Stimulated activated CD4-positive, alpha-beta T cell treated with anti-CD3 and anti-CD28 coated beads, Interleukin-15, amount 100 ng/mL, for 24 hours (primary cell): ENCODE results near the gene RNASE7.

Source experiments
- DNase-seq: peaks from one replicate; pipeline ENCODE4 v3.0.0-alpha.2; 2020

The RNASE7 gene

GRCh38 chr14:21069388-21070082 lies 27.4 kb downstream of the RNASE7 start:
- no peak for DNase-seq

DNA sequence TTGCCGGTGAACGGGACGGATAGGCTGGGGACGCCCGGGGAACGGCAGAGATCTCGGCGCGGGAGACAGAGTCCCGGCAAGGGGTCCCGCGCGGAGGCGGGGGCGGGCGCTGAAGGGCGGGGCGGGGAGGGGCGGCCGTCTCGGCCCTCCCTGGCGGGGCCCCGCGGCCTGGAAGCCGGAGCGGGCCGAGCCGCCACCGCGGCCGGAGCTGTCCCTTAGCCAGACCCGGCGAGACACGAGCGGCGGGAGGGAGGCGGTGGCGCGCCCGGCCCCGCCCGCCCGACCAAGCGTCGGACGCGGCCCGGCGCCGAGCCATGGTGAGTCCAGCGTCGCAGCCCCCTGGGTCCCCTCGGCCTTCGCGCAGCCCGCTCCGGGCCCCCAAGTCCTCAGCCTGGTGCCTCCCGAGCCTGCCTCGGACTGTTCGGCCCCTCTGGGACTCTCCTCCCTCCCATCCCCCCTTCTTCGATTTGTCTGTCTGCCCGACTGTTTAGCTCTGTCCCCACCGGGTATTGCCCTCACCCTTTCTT lies 28.0 kb downstream of the RNASE7 start, which contains the start of gene ARHGEF40:
Gene ARHGEF40, plus strand, starts transcription at position 222 of the 527 bp plus-strand sequence. Its CDS starts 93 bp downstream, at position 315.
- DNase-seq: peak; percentile 44

DNA sequence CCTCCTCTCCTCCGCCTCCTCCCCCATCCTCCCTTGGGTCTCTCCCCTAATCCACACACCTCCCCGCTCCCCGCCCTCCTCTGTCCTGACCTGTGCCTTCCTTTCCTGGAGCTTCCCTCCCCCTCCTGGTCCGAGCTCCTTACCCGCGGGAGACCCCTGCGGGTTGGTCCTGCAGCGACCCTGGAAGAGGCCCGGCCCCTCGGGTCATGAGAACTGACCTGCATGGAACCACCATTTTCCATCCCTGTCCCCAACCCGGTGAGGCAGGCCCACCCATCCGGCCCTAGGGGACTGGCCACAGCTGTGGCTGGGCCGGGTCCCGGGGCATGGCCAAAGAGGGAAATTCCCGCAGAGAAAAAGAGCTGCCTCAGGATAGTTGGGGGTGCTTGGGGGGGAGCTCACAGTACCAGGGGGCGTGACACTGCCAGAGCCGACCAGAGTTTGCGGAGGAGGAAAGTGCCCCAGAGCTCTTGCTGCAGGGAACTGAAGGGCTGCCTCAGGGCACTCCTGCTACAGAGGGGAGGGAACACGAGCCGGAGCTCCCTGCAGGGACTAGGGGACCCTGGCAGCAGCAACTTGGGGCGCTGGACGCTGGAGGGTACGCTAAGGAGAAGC lies 28.6 kb downstream of the RNASE7 start:
- peak; percentile 30 for DNase-seq

- DNase-seq: peak; percentile 74
Observed at GRCh38 chr14:21071225-21072030, 29.3 kb downstream of the RNASE7 start.

- DNase-seq: no peak
Observed at GRCh38 chr14:21072031-21072473, 29.9 kb downstream of the RNASE7 start.

- DNase-seq: no peak
Observed at GRCh38 chr14:21072781-21073339, 30.7 kb downstream of the RNASE7 start.

DNA sequence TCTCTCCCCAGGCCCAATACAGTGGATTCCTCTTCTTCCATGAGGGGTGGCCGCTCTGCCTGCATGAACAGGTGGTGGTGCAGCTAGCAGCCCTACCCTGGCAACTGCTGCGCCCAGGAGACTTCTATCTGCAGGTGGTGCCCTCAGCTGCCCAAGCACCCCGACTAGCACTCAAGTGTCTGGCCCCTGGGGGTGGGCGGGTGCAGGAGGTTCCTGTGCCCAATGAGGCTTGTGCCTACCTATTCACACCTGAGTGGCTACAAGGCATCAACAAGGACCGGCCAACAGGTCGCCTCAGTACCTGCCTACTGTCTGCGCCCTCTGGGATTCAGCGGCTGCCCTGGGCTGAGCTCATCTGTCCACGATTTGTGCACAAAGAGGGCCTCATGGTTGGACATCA lies 31.8 kb downstream of the RNASE7 start:
- DNase-seq: no peak

DNA sequence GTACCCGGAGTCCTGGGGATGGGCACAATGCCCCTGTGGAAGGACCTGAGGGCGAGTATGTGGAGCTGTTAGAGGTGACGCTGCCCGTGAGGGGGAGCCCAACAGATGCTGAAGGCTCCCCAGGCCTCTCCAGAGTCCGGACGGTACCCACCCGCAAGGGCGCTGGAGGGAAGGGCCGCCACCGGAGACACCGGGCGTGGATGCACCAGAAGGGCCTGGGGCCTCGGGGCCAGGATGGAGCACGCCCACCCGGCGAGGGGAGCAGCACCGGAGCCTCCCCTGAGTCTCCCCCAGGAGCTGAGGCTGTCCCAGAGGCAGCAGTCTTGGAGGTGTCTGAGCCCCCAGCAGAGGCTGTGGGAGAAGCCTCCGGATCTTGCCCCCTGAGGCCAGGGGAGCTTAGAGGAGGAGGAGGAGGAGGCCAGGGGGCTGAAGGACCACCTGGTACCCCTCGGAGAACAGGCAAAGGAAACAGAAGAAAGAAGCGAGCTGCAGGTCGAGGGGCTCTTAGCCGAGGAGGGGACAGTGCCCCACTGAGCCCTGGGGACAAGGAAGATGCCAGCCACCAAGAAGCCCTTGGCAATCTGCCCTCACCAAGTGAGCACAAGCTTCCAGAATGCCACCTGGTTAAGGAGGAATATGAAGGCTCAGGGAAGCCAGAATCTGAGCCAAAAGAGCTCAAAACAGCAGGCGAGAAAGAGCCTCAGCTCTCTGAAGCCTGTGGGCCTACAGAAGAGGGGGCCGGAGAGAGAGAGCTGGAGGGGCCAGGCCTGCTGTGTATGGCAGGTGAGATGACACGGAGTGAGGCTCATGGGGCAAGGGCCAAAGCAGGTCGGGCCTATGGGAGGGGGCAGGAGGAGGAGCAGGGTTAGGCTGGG lies 32.5 kb downstream of the RNASE7 start:
- no peak for DNase-seq

GRCh38 chr14:21075719-21076437 lies 33.7 kb downstream of the RNASE7 start:
- DNase-seq: no peak

DNA sequence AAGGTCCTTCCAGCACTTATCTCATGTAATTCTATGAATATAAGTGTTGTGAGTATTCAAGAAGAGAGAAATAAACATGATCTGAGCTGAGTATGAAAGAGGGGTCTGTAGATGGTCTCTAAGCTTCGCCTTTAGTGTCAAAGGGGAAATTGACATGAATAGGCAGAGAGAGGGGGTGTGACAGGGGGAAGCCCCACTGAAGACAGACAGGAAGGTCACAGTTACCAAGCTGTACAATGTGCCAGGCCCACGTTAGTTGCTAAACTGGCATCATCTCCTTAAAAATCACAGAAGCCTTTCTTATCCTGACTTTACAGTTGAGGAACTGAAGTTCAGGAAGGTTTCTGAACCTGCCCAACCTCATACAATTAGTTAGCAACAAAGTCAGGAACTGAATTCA lies 35.5 kb downstream of the RNASE7 start:
- DNase-seq: no peak

GRCh38 chr14:21078287-21078686 lies 36.1 kb downstream of the RNASE7 start:
- DNase-seq: no peak

DNA sequence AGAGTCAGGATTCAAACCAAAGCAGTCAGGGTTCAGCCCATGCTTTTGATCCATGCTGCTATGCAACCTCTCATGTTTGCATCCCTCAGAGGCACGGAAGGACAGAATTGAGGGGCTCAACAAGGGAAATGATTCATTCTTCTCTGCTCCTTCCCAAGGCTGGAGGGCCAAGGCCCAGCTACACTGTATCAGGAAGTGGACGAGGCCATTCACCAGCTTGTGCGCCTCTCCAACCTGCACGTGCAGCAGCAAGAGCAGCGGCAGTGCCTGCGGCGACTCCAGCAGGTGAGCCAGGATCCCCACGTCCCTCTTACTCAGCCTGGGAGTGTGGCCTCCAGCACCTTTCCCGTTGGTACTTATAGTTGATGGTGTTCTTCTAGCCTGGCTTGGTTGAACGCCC lies 36.6 kb downstream of the RNASE7 start:
- DNase-seq: no peak

- DNase-seq: no peak
Observed at GRCh38 chr14:21081521-21082142, 39.5 kb downstream of the RNASE7 start.

DNA sequence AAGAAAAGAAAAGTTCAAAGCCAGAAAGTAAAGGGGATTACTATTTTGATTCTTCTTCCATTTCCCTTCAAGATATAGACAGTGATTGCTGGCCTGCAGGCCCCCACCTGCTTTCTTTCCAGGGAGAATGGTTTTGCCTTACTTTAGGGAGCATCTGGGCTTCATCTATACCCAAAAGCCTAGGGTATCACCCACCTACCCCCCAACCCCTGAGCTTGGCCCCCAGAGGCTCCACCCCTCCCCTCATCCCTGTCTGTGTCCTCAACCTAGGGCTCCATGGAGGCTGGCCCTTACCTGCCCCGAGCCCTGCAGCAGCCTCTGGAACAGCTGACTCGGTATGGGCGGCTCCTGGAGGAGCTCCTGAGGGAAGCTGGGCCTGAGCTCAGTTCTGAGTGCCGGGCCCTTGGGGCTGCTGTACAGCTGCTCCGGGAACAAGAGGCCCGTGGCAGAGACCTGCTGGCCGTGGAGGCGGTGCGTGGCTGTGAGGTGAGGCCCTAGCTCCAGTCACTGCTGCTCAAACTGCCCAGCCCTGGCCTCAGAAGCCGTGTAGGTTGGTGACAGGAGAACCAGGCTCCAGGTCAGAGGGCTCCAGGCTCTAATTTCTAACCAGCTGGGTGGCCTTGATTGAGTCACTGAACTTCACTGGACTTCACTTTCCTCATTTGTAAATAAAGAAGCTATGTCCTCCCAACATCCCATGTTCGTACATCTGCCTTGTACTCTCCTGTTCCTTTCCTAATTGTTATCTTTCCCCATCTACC lies 41.6 kb downstream of the RNASE7 start:
- no peak for DNase-seq

DNA sequence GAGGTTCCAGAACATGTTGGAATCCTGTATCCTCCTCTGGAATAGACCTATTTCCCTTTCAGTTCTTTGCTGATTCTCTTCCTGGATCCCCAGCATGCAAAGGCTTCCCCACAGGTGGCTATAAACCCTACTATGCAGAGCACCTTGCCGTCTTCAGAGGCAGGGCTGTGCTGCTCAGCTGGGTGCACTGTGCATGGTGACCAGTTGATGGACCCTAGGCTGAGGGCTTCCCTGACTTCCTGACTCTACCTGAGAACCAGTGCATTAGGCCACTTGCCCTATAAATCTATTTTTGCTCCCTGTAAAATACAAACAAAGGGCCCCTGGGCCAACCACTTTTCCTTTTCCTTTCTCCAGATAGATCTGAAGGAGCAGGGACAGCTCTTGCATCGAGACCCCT lies 42.2 kb downstream of the RNASE7 start:
- DNase-seq: no peak

- DNase-seq: no peak
Observed at GRCh38 chr14:21084998-21085853, 43.1 kb downstream of the RNASE7 start.

DNA sequence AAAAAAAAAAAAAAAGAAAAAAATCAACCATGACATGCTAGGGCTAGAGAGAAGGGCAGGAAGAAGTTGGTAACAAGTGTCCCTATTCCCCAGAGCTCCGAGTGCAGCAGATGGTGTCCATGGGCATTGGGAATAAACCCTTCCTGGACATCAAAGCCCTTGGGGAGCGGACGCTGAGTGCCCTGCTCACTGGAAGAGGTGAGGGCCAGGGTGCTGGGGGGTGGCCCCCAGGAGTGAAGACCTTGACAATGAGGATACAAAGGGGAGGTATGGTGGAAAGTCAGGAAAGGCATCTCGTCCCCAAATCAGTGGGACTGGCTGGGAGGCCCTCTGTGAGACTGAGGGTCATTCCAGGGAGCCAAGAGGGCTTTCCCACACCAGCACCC lies 44.7 kb downstream of the RNASE7 start:
- no peak for DNase-seq

- peak; percentile 37 for DNase-seq
Observed at GRCh38 chr14:21087294-21088091, 45.3 kb downstream of the RNASE7 start.
